Measurements from ENCODE around the gene PPFIA3.
"Not testable (repeated sequence)": the region's sequence is repeated elsewhere in the genome, so short reads cannot be mapped to it uniquely, and the experiment has no call there.

The PPFIA3 gene

GRCh38 chr19:49103331-49104085 lies 15.8 kb upstream of the PPFIA3 start:
- DNase-seq: no peak

DNA sequence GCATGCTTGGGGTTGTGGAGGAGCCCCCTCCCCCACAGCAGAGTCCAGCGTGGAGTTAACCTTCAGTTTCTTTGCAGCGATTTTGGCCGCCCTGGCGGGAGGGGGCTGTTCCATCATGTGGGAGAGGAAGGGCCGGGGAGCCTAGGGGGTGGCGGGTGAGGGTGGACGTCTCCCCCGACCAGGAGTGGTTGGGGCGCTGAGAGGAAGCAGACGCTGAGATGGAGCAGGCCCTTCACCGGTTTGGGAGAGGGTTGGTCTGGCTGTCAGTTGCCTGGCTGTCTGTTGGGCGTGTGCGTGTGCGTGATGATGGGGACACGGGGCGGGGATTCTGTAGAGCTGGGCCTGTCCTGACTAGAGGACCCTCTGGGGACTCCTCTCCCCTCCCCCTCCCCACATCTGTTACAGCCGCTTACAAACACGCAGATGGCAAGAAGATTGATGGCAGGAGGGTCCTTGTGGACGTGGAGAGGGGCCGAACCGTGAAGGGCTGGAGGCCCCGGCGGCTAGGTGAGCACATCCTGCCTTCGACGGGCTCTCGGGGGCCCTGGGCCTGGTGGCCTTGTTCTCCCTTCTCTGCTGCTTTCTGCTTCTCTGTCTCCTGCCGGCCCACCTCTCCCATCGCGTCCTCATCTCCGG lies 15.0 kb upstream of the PPFIA3 start:
- no peak for DNase-seq

- DNase-seq: peak; percentile 28 to 76
These were observed 12.7 kb upstream of the PPFIA3 start for GRCh38 chr19:49106648-49107135.

DNA sequence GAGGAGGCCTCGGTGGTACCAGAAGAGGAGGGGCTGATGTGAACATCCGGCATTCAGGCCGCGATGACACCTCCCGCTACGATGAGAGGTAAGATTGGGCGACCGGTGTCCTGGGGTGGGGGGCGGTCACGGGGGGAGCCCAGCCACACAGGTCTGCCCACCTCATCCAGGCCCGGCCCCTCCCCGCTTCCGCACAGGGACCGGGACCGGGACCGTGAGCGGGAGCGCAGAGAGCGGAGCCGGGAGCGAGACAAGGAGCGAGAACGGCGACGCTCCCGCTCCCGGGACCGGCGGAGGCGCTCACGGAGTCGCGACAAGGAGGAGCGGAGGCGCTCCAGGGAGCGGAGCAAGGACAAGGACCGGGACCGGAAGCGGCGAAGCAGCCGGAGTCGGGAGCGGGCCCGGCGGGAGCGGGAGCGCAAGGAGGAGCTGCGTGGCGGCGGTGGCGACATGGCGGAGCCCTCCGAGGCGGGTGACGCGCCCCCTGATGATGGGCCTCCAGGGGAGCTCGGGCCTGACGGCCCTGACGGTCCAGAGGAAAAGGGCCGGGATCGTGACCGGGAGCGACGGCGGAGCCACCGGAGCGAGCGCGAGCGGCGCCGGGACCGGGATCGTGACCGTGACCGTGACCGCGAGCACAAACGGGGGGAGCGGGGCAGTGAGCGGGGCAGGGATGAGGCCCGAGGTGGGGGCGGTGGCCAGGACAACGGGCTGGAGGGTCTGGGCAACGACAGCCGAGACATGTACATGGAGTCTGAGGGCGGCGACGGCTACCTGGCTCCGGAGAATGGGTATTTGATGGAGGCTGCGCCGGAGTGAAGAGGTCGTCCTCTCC lies 11.5 kb upstream of the PPFIA3 start:
- DNase-seq: no peak

DNA sequence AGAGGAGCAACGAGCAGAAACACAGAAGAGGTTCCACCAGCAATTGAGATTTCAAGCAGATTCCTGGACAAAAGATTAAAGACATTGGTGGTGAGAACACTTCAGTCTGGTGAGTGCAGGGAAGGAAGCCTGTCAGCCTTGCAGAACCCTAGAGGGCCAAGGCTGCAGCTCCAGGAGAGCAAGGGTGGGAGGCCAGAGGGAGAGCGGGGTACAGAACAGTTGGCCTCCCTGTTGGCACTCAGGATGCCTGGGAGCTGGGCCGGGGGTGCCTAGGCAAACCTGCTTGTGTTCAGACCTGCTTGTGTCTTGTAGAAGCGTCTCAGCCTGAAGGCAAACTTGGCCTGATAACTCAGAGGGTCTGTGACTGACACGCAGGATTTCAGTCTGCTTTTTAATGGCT lies 10.3 kb upstream of the PPFIA3 start:
- no peak for DNase-seq

GRCh38 chr19:49109569-49110233 lies 9.6 kb upstream of the PPFIA3 start:
- DNase-seq: no peak

DNA sequence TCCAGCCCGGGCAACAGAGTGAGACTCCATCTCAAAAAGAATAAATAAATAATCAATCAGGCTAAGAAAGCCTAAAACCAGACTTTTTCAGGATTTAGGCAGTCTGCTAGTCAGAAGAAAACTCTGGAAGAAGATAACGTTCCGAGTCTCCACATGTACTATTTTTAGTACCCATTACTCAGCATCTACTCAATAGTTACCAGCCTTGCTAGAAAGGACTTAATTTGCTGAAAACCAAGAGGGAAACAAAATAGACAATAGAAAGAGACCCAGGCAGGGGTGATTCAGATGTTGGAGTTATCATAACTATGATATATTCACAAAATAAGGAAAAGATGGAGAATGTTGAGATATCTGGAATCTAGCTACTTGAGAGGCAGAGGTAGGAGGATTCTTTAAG lies 8.8 kb upstream of the PPFIA3 start:
- DNase-seq: no peak

DNA sequence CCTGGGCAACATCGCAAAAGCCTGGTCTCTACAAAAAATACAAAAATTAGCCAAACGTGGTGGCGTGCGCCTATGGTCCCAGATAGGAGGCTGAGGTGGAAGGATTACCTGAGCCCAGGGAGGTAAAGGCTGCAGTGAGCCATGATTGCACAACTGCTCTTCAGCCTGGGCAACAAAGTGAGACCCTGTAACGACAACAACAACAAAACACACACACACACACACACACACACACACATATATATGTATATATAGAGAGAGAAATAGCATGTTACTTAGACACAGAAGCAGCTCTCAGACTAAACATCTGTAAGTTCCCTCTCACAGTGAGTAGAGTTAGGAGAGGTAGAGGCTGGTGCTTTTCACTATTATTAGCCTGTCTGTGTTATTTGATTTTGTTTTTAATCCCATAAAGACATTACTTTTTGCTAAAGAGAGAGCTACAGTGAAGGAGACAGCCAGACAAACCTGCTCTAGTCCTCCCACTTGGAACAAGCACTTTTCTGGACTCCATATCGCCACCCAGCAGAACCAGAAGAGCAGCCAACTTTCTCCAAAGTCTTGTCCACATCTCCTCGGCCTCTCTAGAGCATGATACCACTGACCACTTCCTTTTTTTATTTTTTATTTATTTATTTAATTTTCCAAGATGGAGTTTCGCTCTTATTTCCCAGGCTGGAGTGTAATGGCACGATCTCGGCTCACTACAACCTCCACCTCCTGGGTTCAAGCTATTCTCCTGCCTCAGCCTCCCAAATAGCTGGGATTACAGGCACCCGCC lies 7.9 kb upstream of the PPFIA3 start:
- no peak for DNase-seq

GRCh38 chr19:49113762-49114629 lies 5.3 kb upstream of the PPFIA3 start, which contains the start of gene LIN7B:
TSS of gene LIN7B (plus strand) at chr19:49114370. CDS start at chr19:49114405, 35 bp downstream.
- DNase-seq: peak in 1 of 2 experiments; percentile 80

DNA sequence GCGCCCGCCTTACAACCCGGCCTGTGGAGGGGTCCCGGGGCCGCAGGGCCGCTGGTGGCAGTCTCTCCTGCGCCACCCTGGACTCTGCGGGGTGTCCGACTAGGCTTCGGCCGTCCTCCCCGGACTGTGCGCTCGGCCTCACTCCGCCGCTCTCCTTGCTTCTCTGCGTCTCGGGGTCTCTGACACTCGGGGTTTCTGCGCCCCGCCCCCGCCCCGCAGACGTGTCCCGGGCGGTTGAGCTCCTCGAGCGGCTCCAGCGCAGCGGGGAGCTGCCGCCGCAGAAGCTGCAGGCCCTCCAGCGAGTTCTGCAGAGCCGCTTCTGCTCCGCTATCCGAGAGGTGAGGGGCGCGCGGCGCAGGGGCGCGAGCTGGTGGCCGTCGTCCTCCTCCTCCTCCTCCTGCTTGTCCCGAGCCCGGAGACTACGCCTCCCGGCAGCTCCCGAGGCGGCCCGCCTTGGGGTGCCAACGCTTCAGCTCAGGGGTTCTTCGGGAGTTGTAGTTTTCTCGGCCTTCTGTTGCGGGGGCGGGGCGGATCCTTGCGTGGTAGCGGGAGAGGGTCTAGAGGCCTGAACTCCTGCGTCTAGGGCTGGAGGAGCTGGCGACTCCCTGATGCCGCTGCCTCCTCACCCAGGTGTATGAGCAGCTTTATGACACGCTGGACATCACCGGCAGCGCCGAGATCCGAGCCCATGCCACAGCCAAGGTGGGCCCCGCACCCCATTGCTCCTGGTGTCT lies 4.5 kb upstream of the PPFIA3 start:
- DNase-seq: peak; percentile 46 to 76

DNA sequence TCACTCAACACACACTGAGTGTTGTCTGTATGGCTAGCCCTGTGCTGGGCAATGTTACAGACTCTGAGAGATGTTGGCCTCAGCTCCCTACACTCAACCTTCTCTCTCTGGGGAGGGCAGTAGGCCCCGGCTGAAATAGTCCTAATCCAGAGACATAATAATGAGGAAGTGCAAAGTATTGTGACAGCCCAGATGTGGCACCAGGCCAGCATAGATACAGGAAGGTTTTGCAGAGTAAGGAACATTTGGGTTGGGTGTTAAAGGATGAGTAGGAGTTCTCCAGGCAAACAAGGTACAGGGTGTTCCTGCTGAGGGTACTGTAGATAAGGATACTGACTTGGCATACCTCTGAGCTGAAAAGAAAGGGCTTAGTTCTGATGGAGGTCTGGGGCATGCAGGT lies 2.8 kb upstream of the PPFIA3 start:
- DNase-seq: no peak

DNA sequence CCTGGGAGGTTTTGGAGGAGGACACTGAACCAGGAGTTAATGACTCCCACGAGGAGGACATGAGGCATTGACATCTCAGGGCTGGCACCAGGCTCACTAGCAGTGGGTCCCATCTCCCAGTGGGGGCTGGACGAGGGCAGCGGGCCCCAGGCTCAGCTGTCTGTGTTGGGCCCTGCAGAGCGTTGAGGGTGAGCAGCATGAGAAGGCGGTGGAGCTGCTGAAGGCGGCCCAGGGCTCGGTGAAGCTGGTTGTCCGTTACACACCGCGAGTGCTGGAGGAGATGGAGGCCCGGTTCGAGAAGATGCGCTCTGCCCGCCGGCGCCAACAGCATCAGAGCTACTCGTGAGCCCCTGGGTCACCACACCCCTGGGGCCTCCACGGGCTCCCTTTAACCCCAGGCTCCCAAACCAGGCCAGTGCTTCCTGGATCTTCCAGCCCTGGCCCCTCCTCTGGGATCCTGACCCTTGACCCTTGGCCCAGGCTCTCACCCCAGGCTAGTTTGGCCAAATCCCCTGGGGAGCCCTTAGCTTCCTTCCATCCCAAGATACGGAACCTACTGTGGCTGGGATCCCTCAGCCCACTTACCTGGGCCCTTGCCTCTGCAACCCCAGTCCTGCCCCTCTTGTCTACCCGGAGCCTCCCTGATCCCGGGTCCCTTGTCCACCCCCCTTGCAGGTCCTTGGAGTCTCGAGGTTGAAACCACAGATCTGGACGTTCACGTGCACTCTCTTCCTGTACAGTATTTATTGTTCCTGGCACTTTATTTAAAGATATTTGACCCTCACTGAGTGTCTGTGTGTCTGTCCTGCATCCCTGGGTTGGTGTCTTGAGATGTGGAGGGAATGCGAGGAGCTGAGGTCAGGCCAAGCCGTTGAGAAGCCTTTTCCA lies 1.4 kb upstream of the PPFIA3 start:
- no peak for DNase-seq

GRCh38 chr19:49118565-49119410 lies 556 bp upstream of the PPFIA3 start, which contains the start of gene C19orf73:
TSS of gene C19orf73 (minus strand) at chr19:49119143. CDS start at chr19:49119022, 121 bp downstream.
- peak; percentile 70 to 97 for DNase-seq

DNA sequence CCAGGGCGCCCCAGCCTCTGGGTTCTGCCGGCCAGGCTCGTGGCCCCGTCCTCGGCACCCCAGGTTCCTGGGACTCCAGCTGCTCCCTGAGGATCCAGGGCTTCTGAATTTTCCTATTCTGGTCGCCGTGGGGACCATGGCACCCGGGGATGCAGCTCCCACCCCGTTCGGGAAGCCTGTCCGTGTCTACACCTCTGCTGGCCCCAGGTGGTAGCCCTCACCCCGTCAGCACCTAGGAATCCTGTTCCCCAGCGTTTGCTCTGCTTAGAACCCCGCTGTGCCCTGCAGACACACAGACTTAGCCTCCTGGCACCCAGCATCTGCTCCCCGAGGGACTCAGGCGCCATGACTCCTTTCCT lies 960 bp downstream of the PPFIA3 start:
- no peak for DNase-seq

DNA sequence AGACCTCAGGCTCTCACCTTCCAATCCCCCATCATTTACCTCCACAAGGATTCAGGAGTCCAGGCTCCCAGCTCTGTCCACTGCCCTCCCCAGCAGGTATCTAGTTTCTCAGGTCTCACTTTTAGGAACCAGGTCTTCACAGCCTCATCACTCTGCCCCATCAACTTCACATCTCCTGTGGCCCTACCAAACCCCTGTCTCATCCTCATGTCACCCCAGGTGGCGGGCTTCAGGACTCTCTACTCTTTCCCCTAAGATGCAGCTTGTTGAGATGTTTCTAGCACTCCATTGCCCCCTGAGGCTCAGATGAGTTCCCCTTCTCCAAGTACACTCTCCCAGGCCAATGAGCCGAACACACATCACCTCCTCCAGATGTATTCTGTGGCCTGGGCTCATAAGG lies 1.5 kb downstream of the PPFIA3 start:
- no peak for DNase-seq

- DNase-seq: not testable (repeated sequence)
These were observed 2.5 kb downstream of the PPFIA3 start for GRCh38 chr19:49121841-49122240.

- not testable (repeated sequence) for DNase-seq
These were observed 3.9 kb downstream of the PPFIA3 start for GRCh38 chr19:49123285-49123684.
